NCI-H446 treated with DMSO at 0.1 percent for 48 hours (cell line): ENCODE measurements around the gene DROSHA.
A peak's percentile ranks its signal among the peaks of the same experiment; 100 is the strongest.
"Not testable (repeated sequence)": the region's sequence is repeated elsewhere in the genome, so short reads cannot be mapped to it uniquely, and the experiment has no call there.

Source experiments
- DNase-seq: peaks from one replicate; lab custom pipeline; 2025; lab: John Stamatoyannopoulos, UW

DROSHA gene

DNA sequence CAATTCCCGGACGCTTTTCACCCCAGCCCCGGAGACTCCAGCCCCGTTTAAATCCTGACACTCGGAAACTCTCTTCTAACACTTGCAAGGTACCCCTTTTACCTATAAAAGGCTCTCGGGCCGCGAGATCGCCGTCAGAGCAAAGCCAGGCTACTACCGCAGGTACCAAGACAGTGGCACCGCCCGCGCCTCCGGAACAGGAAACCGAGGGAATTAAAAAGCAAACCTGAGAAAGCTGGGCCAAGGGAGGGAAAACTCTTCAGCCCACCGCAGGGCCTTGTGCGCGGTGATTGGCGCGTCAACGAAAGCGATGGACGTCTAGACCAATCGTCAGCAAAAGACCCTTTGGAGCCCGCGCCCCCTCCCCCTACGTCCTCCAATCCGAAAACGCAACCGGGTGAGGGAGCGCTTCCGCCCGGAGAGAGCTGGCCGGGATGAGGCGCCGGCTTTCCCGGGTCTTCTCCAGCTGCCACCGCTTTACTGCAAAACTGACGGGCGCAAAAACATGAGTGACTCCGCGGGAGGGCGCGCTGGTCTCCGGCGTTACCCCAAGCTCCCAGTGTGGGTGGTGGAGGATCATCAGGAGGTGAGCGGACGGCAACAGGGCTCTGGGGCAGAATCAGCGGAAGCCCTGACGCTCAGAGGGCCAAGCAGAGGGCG is at the start of gene DROSHA, which contains the start of gene C5orf22:
TSS of gene DROSHA (minus strand) at position 206 of the 660 bp plus-strand sequence. CDS start 3,034 bp downstream, outside the sequence.
TSS of gene C5orf22 (plus strand) at position 414 of the 660 bp plus-strand sequence. CDS start at position 506, 92 bp downstream.
- peak; percentile 95 for DNase-seq

- DNase-seq, result no peak
Measured at GRCh38 chr5:31579558-31579957, 47.7 kb upstream of the DROSHA start.

GRCh38 chr5:31577438-31577837 is 45.5 kb upstream of the DROSHA start:
- DNase-seq, result no peak

DNA sequence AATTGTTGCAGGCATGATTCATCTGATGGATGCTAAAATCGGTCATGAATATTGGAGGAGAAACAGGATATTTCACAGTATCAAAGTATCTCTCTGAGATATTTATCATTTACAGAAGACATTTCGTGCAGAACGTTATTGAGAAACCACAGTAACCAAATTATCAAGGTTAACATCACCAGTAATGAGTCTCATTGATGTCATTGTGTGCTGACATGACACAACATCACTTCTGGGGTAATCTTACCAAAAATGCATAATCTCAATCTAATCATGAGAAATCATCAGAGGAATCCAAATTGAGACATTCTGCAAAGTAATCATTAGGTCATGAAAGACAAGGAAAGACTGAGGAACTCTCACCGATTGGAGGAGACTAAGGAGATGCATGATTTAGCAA is 42.9 kb upstream of the DROSHA start:
- no peak for DNase-seq

DNA sequence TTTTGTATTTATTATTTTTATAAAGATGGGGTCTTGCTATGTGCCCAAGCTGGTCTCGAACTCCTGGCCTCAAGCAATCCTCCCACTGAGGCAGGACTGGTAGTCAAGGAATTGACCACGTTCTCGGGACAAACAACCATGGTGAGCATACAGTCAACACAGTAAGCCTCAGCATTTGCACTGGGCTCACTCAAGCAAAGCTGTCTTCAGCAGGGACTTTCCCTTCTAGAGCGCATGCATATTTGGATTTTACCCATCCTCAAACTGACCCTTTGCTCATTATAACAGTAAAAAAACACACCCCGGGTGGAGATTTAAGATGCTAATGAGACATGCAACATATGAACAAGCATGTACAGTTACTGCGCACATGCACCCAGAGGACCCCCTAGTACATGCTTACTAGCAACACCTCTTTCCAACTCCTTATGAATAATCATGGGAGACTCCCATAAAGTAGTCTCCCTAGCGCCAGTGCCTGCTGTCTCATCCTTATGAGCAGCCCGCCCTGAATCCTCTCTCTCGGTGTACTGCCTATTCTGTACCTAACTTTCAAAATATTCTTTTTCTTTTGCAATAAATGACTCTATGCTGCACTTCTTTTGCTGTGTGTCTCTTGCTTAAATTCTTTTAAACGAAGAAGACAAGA is 41.7 kb upstream of the DROSHA start:
- no peak for DNase-seq

DNA sequence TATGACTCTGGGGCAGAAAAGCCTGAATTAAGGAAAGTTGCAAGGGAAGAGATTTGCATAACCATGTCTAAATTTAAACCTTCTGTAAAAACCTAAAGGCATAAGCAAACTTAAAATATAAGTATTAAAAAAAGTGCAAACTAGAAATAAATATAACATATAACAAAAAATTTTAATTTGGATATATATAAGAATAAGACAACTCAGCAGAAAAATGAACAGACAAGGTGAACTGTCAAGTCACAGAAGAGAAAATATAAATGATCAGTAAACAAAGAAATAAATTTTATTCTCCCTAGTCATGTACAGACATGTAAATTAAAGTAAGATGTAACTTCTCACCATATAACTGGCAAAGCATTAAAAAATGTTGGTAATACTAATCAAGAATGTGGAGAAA is 37.2 kb upstream of the DROSHA start:
- DNase-seq, result no peak

GRCh38 chr5:31568302-31568835 is 36.5 kb upstream of the DROSHA start:
- no peak for DNase-seq

DNA sequence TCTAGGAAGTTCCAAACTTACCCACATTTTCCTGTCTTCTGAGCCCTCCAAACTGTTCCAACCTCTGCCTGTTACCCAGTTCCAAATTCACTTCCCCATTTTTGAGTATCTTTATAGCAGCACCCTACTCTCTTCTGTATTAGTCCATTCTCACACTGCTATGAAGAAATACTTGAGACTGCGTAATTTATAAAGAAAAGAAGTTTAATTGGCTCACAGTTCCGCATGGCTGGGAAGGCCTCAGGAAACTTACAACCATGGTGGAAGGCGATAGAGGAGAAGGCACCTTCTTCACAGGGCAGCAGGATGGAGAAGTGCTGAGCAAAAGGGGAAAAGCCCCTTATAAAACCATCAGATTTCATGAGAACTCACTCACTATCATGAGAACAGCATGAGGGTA is 34.5 kb upstream of the DROSHA start:
- not testable (repeated sequence) for DNase-seq

DNA sequence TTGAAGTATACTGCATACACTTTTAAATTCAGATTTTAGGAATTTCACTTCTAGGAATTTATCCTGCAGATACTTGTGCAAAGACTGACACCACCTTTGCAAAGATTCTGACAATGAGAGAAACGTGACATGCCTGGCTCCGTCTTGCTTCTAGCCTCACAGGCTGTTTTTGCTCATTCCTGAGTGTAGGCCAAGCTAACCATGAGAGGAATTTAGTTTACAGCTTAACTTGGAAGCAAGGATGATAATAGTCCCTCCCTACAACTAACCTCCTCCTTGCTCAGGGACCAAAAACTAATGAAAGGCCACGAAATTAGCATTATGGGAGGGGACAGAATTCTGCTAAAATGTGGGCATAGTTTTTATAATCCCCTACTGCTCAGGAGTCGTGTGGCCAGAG is 31.3 kb upstream of the DROSHA start:
- DNase-seq, result no peak

DNA sequence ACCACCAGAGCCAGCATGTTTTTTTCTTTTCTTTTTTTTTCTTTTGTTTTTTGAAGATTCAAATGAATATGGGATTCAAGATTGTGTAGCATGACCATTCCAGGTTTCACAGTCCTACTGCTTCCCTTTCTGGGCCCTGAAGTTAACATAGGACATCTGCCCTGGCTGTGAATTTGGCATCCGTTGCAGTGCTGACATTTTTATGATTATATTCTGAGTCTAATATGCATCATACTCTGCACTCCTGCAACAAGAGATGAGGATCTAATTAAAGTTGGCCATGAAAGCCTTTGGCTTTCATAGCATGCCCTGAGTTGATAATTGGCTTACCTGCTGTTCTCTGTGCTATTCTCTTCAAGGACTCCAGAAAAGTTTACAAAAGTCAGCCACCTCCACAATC is 30.1 kb upstream of the DROSHA start:
- DNase-seq, result peak; percentile 81

- no peak for DNase-seq
Measured at GRCh38 chr5:31559942-31560341, 28.0 kb upstream of the DROSHA start.

DNA sequence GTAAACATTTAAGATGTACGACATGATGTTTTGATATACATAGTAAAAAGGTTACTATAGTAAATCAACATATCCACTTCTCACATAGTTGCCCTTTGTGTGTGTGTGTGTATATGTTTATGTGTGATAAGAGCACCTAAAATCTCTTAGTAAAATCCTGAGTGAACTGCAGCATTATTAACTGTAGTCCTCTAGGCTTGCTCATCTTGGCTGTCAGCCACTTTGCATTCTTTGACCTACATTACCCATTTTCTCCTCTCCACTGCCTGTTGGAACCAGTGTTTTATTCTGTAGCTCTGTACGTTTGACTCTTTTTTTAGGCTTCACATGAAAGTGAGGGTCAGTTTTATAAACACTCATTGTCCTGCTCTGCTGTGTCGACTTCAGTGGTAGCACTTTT is 24.6 kb upstream of the DROSHA start:
- DNase-seq, result no peak

- DNase-seq, result no peak
Measured at GRCh38 chr5:31554552-31554951, 22.7 kb upstream of the DROSHA start.

DNA sequence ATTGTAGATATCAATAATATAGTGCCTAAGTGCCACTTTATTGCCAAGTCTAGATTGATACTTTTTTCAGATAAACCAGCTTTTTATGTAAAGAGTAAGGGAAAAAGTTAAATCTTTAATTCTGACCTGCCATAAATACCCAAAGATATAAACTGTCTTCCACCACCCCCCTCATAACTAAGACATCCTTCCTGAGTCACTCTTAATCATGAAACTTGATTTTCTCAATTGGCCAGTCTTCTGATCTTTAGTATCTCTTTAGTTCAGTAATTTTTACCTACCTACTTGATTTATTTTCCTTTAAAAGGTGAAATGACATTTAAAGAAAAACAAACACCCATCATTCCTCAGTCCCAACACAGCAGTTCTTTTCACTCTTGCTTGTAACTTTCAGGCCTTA is 22.0 kb upstream of the DROSHA start:
- no peak for DNase-seq

DNA sequence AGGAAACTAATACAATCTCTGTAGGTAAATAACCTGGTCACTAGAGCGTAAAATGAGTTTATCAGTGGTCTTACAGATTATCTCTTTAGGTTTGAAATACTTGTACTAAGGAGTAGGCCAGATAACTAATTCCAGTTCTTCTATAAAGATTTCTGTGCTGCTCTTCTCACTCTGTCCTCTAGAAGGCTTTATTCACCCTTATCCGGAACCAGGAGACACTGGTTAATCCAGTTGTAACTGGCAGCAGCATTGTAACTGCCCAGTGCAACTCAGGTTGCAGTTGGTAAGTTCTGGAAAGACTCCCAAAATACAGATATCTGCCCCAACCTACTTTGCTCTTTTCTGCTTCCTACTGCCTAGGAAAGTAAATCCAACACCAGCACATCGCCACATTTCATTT is 20.0 kb upstream of the DROSHA start:
- DNase-seq, result no peak

GRCh38 chr5:31549114-31549513 is 17.2 kb upstream of the DROSHA start:
- not testable (repeated sequence) for DNase-seq

DNA sequence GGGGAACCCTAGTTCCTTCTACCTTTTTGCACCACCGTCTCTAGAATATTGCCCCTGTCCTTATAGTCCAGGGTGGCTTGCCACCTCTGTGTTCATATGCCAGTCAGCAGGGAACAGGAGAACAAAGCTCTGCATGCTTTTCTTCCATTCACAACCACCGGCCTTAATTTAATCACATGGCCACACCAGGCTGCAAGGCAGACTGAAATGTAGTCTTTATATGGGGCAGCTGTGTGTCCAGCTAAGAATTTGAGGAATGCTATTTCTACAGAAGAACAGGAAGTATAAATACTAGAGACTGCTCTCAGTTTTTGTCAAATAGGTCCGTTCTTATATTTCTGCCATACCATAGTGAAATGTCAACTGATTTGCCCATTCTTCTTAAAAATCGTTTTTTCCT is 6.0 kb upstream of the DROSHA start:
- DNase-seq, result no peak

DNA sequence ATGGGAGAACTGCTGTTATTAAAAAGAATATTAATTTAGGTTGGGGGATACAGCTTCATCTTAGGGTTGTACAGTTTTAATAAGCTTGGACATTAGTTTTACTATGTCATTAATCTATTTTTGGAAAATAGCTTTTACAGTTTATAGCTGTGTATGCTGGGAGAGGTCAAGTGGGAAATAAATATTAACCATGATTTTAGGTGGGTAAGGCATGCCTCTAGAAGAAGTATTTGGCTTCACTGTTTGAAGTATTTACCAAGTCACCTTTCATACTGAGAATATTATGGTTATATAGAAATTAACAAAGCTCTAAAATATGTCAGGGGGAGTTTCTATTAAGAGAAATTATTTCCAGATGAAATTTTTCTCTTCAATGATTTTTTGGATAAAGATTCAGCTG is 5.5 kb upstream of the DROSHA start:
- no peak for DNase-seq

DNA sequence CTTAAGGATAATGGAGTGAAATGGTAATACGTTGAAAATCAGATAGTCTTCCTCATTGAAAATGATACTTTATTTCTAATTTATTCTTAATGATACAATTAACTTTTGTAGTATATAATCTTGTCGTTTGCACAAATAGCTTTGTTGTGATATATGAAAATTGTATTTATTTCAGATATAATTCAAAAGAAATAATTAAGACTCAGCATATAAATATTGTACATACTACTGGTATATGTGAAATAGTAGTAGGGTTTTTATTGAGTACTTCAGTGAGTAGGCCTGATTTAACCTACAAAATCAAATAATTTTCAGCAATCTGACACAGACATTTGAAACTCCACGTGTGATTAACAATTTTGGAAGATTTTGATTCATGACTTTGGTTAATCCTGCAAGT is 5.0 kb upstream of the DROSHA start:
- DNase-seq, result no peak

- DNase-seq, result no peak
Measured at GRCh38 chr5:31534527-31535046, 2.7 kb upstream of the DROSHA start.

- no peak for DNase-seq
Measured at GRCh38 chr5:31531543-31531887, 378 bp downstream of the DROSHA start.

DNA sequence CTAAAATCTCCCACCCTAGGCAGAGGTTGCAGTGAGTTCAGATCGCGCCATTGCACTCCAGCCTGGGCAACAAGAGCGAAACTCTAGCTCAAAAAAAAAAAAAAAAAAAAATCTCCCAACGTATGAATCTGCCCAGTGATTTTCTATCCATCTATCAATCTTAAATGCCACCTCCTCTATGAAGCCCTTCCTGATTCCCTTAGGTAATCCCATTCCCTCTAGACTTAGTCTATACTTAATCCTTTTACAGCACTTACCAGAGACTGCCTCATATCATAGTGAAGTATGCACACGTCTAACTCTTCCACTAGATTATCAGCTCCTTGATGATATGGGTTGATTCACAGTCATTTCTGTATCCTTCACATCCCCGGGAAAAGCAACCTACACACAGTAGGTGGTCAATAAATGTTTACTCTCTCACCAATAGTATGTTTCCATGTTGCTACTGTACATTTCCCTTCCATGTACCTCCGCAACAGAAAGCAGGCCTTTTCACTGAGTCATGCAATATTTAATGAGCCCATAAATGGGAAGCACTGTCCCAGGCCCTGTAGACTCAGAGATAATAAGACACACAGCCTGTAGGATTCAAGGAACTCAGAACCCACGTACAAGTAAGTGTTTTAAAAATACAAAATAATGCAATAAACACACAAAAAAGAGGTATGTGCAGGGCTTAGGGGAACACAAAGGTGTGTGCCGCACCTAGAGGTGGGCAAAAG is 1.2 kb downstream of the DROSHA start:
- DNase-seq, result no peak

DNA sequence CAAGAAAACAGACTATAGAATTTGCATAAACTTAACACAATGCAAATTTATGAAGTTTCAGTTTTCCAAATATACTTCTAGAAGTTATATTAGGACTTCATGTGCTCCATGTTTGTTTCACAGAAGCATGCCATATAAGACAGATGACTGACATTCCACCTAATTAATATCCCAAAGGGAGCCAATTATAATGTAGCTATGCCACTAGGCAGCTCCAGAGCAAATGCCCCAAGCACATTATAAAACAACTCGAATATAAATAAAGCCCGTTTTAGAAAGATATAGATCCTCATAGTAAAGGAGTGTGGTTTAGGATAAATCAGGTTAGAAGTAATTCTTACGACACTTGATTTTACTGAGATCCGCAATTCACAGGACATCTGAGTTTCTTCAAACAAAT is 8.9 kb downstream of the DROSHA start:
- no peak for DNase-seq
